ENCODE results near the gene LNX1.
A peak's percentile ranks its signal among the peaks of the same experiment; 100 is the strongest.

The LNX1 gene

GRCh38 chr4:53465891-53466290, 125.4 kb downstream of the LNX1 start:
- TF ChIP-seq TEAD4 (IDR thresholded peaks at IDR 0.05) (no peak), YY1 (IDR thresholded peaks at IDR 0.05; ENCODE audit: low read depth) (no peak), CEBPB (IDR thresholded peaks at IDR 0.05) (no peak), CREB1 (IDR thresholded peaks at IDR 0.05; ENCODE audit: low read depth) (no peak), REST (IDR thresholded peaks at IDR 0.05; ENCODE audit: low read depth) (no peak), TCF12 (IDR thresholded peaks at IDR 0.05; ENCODE audit: low read depth) (no peak), MAX (IDR thresholded peaks at IDR 0.05) (no peak), EGR1 (IDR thresholded peaks at IDR 0.05) (no peak)

DNA sequence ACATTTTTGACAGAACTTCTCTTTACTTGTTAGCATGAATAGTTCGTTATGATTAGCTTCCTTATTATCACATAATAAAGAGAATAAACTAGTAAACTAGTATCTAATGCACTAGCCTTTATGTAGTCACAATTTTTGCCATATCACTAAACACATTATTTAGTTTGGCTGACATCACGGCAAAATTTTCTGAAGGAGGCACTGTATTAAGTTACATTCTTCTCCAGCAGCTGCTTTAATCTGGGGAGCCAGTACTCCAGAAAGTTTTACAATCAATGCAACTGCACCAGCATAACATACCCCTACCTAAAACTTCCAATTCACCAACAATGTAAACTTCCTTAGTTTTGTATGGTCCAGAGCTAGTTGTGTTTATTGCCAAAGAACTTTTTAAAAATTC, 126.0 kb downstream of the LNX1 start:
- TF ChIP-seq YY1 (IDR thresholded peaks at IDR 0.05; ENCODE audit: low read depth) (no peak), CREB1 (IDR thresholded peaks at IDR 0.05; ENCODE audit: low read depth) (no peak), REST (IDR thresholded peaks at IDR 0.05; ENCODE audit: low read depth) (no peak), EP300 (IDR thresholded peaks at IDR 0.05; ENCODE audit: borderline replicate concordance) (no peak), MAX (IDR thresholded peaks at IDR 0.05) (no peak), TEAD4 (IDR thresholded peaks at IDR 0.05) (no peak), TAF1 (IDR thresholded peaks at IDR 0.05; ENCODE audit: low read depth) (no peak), FOXM1 (IDR thresholded peaks at IDR 0.05; ENCODE audit: borderline replicate concordance, low read depth) (no peak), EGR1 (IDR thresholded peaks at IDR 0.05) (no peak), TCF12 (IDR thresholded peaks at IDR 0.05; ENCODE audit: low read depth) (no peak), ZBTB7A (IDR thresholded peaks at IDR 0.05; ENCODE audit: low read depth) (no peak), RAD21 (IDR thresholded peaks at IDR 0.05; ENCODE audit: low read depth) (no peak), CEBPB (IDR thresholded peaks at IDR 0.05) (no peak), NFIC (IDR thresholded peaks at IDR 0.05) (no peak)
- TF ChIP-seq, protein P1, sequence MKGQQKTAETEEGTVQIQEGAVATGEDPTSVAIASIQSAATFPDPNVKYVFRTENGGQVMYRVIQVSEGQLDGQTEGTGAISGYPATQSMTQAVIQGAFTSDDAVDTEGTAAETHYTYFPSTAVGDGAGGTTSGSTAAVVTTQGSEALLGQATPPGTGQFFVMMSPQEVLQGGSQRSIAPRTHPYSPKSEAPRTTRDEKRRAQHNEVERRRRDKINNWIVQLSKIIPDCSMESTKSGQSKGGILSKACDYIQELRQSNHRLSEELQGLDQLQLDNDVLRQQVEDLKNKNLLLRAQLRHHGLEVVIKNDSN (IDR thresholded peaks at IDR 0.05), result no peak

GRCh38 chr4:53463340-53463739, 127.9 kb downstream of the LNX1 start:
- TF ChIP-seq EGR1 (IDR thresholded peaks at IDR 0.05), result no peak
- TF ChIP-seq EP300 (IDR thresholded peaks at IDR 0.05; ENCODE audit: borderline replicate concordance), result no peak
- TF ChIP-seq ZBTB7A (IDR thresholded peaks at IDR 0.05; ENCODE audit: low read depth), result no peak
- no peak for TF ChIP-seq TCF12 (IDR thresholded peaks at IDR 0.05; ENCODE audit: low read depth)
- TF ChIP-seq TEAD4 (IDR thresholded peaks at IDR 0.05), result no peak
- no peak for TF ChIP-seq REST (IDR thresholded peaks at IDR 0.05; ENCODE audit: low read depth)
- no peak for TF ChIP-seq RAD21 (IDR thresholded peaks at IDR 0.05; ENCODE audit: low read depth)
- no peak for TF ChIP-seq YY1 (IDR thresholded peaks at IDR 0.05; ENCODE audit: low read depth)
- TF ChIP-seq NFIC (IDR thresholded peaks at IDR 0.05), result no peak
- TF ChIP-seq CREB1 (IDR thresholded peaks at IDR 0.05; ENCODE audit: low read depth), result no peak
- no peak for TF ChIP-seq CEBPB (IDR thresholded peaks at IDR 0.05)
- TF ChIP-seq MAX (IDR thresholded peaks at IDR 0.05), result no peak
- TF ChIP-seq TAF1 (IDR thresholded peaks at IDR 0.05; ENCODE audit: low read depth), result no peak
- TF ChIP-seq, protein P1 (IDR thresholded peaks at IDR 0.05), result no peak
- no peak for TF ChIP-seq FOXM1 (IDR thresholded peaks at IDR 0.05; ENCODE audit: borderline replicate concordance, low read depth)

DNA sequence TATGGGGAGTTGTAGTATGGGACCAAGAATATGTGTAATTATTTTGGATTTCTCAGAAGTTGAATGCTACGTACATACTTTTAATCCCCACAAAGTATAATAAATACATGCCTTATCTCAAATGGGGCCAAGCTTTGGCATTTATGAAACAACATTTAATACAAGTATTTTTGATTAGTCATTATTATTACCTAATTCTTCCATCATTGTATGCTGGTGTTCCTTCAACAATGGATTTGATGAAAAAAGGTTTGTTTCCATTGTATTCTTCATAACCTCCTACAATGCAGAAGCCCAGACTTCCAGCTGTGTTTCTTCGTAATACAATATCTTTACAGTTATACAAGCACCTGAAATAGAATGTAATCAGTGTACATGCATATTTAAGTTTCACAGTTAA, 130.0 kb downstream of the LNX1 start:
- TF ChIP-seq EP300 (IDR thresholded peaks at IDR 0.05; ENCODE audit: borderline replicate concordance) (peak; percentile 65; the same call in 1 of the 2 replicates), CREB1 (IDR thresholded peaks at IDR 0.05; ENCODE audit: low read depth) (no peak), FOXM1 (IDR thresholded peaks at IDR 0.05; ENCODE audit: borderline replicate concordance, low read depth) (no peak; the same call in 1 of the 2 replicates), CEBPB (IDR thresholded peaks at IDR 0.05) (0 out of 2 replicates have a peak, but pooled peaks have one; percentile 2), ZBTB7A (IDR thresholded peaks at IDR 0.05; ENCODE audit: low read depth) (no peak), TEAD4 (IDR thresholded peaks at IDR 0.05) (0 out of 2 replicates have a peak, but pooled peaks have one; percentile 32), TCF12 (IDR thresholded peaks at IDR 0.05; ENCODE audit: low read depth) (peak; percentile 37; the same call in 1 of the 2 replicates)

Data from Ishikawa (cell line).